Prostate gland (tissue), 2 donors: Measurements from ENCODE around the gene CD320.

Source experiments
- CTCF ChIP-seq, 4 experiments: fragments of 200-600 bp in 2 of 4; fragments of 450-650 bp in 2 of 4; sonication (generic) in 2 of 4; IDR thresholded peaks; 1 replicate in 3 of 4; 2 replicates in 1 of 4; pipeline ENCODE4 v1.5.1; 2016 to 2019; ENCODE audit warnings: antibody characterized with exemption in 4 of 4, mild to moderate bottlenecking in 2 of 4, moderate library complexity in 2 of 4
- POLR2A ChIP-seq: fragments of 450-650 bp; IDR thresholded peaks from one replicate; pipeline ENCODE4 v1.6.1; 2016; ENCODE audit warnings: antibody characterized with exemption, mild to moderate bottlenecking

GRCh38 chr19:8259922-8260247 is 48.3 kb downstream of the CD320 start:
- no peak for TF ChIP-seq CTCF (IDR thresholded peaks at IDR 0.05)
- no peak for TF ChIP-seq POLR2A
